Caco-2 (cell line): ENCODE measurements around the gene LTF. TPM values are rescaled to one million over a fixed set of nuclear protein-coding genes. Genes with fewer than 3 reads are reported as not detected.

Source experiments
- BruUV-seq: library from RNA; stranded (reverse); fragments of 400-500 nt; replicated peaks from 2 replicates; lab custom pipeline; 2021; lab: Mats Ljungman, UMichigan
- CTCF ChIA-PET: fragments of 300-600 bp; sonication (Branson Sonifier 250); formaldehyde crosslinking; loops from one replicate; lab custom pipeline; 2022; ENCODE audit warnings: antibody characterized with exemption; lab: Charles Lee
- POLR2A ChIA-PET: fragments of 300-600 bp; sonication (Branson Sonifier 250); formaldehyde crosslinking; loops from one replicate; lab custom pipeline; 2022; ENCODE audit warnings: antibody characterized with exemption; lab: Charles Lee
- DNase-seq, 2 experiments: peaks; one replicate each; pipeline versions ENCODE4 v3.0.0 to v3.0.0-alpha.2; 2020 to 2022
- H3K27me3 ChIP-seq: replicated peaks from 2 replicates; pipeline ENCODE4 v1.6.0; 2011; ENCODE audit warnings: low read length; ENCODE audit not compliant: control insufficient read depth, insufficient read depth
- H3K36me3 ChIP-seq: 2 replicates; pipeline ENCODE4 v1.5.1; 2011; ENCODE audit warnings: low read length; ENCODE audit not compliant: control insufficient read depth, insufficient read depth
- H3K4me1 ChIP-seq: fragments of 250-450 bp; sonication (Bioruptor Pico); 2 replicates; pipeline ENCODE4 v1.5.1; 2020; ENCODE audit warnings: mild to moderate bottlenecking
- H3K4me3 ChIP-seq: 2 replicates; pipeline ENCODE4 v1.5.1; 2011; ENCODE audit warnings: low read depth, mild to moderate bottlenecking, control low read depth, low read length
- H3K9me3 ChIP-seq: fragments of 250-450 bp; sonication (Bioruptor Pico); 2 replicates; pipeline ENCODE4 v1.5.1; 2020; ENCODE audit warnings: mild to moderate bottlenecking, moderate library complexity
- H3K27ac Mint-ChIP-seq: one replicate; pipeline ENCODE4 v1.8.0; 2022; ENCODE audit warnings: mixed read lengths; ENCODE audit not compliant: unreplicated experiment
- H3K27me3 Mint-ChIP-seq: one replicate; pipeline ENCODE4 v1.8.0; 2022; ENCODE audit warnings: mixed read lengths; ENCODE audit not compliant: insufficient read depth, unreplicated experiment
- H3K36me3 Mint-ChIP-seq: one replicate; pipeline ENCODE4 v1.8.0; 2022; ENCODE audit warnings: mild to moderate bottlenecking, mixed read lengths; ENCODE audit not compliant: insufficient read depth, unreplicated experiment
- H3K4me1 Mint-ChIP-seq: one replicate; pipeline ENCODE4 v1.8.0; 2022; ENCODE audit warnings: low read depth, mixed read lengths; ENCODE audit not compliant: unreplicated experiment
- H3K4me3 Mint-ChIP-seq: one replicate; pipeline ENCODE4 v1.8.0; 2022; ENCODE audit warnings: mild to moderate bottlenecking, moderate library complexity, mixed read lengths; ENCODE audit not compliant: unreplicated experiment
- H3K9me3 Mint-ChIP-seq: one replicate; pipeline ENCODE4 v1.8.0; 2022; ENCODE audit warnings: mixed read lengths; ENCODE audit not compliant: unreplicated experiment
- intact Hi-C: fragments of 100-400 bp; cut with micrococcal nuclease; formaldehyde crosslinking; loops from one replicate; pipeline ENCODE4 v1.10.0; 2022; ENCODE audit not compliant: unreplicated experiment
- total RNA-seq: library from RNA; stranded (reverse); gene quantifications from 2 replicates; pipeline ENCODE4 v1.2.3, GENCODE V29; 2022
- TF ChIP-seq, protein P1 (sequence below), 2 experiments: fragments of 200-600 bp in 1 of 2; IDR thresholded peaks; 1 replicate in 1 of 2; 2 replicates in 1 of 2; pipeline versions ENCODE4 v1.5.1 to v1.8.0; 2011 to 2022; ENCODE audit warnings: antibody characterized with exemption in 1 of 2, control low read depth in 1 of 2, inconsistent platforms in 1 of 2, low read depth in 1 of 2, low read length in 1 of 2, mild to moderate bottlenecking in 1 of 2, moderate library complexity in 1 of 2; ENCODE audit not compliant: insufficient read depth in 1 of 2, severe bottlenecking in 1 of 2, unreplicated experiment in 1 of 2

LTF gene
- total RNA-seq, 1 experiment from 2014 or later = not detected

- TF ChIP-seq, protein P1, sequence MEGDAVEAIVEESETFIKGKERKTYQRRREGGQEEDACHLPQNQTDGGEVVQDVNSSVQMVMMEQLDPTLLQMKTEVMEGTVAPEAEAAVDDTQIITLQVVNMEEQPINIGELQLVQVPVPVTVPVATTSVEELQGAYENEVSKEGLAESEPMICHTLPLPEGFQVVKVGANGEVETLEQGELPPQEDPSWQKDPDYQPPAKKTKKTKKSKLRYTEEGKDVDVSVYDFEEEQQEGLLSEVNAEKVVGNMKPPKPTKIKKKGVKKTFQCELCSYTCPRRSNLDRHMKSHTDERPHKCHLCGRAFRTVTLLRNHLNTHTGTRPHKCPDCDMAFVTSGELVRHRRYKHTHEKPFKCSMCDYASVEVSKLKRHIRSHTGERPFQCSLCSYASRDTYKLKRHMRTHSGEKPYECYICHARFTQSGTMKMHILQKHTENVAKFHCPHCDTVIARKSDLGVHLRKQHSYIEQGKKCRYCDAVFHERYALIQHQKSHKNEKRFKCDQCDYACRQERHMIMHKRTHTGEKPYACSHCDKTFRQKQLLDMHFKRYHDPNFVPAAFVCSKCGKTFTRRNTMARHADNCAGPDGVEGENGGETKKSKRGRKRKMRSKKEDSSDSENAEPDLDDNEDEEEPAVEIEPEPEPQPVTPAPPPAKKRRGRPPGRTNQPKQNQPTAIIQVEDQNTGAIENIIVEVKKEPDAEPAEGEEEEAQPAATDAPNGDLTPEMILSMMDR (IDR thresholded peaks at IDR 0.05; ENCODE audit: insufficient read depth in 1 of 2, low read depth in 1 of 2, low read length in 1 of 2, severe bottlenecking in 1 of 2, unreplicated experiment in 1 of 2) = no peak
- CTCF ChIA-PET = no interaction called here
- peaks cover 21% of the 10 kb centered on the region for H3K4me1 ChIP-seq
- Mint-ChIP-seq H3K27ac (no peak overlapping the region), H3K36me3 (no peaks in the 10 kb centered on the region), H3K4me3 (no peak overlapping the region), H3K9me3 (no peaks in the 10 kb centered on the region), H3K4me1 (peaks cover 7% of the 10 kb centered on the region), H3K27me3 (no peaks in the 10 kb centered on the region)
- no TSS peak for BruUV-seq
- H3K9me3 ChIP-seq = no peaks in the 10 kb centered on the region
- DNase-seq = no peak
- intact Hi-C loops = loop anchor here (10.0 kb wide), 1 partner anchor 413 kb away; no protein-coding TSS in a partner anchor
- POLR2A ChIA-PET = no interaction called here
- H3K27me3 ChIP-seq = no peaks in the 10 kb centered on the region
- H3K36me3 ChIP-seq = no peaks in the 10 kb centered on the region
- no peak overlapping the region for H3K4me3 ChIP-seq
These were observed 16.9 kb upstream of the LTF start for GRCh38 chr3:46481636-46482035.

GRCh38 chr3:46480491-46481195, 15.9 kb upstream of the LTF start:
- ChIA-PET CTCF (no interaction called here), POLR2A (no interaction called here)
- H3K36me3 ChIP-seq = no peaks in the 10 kb centered on the region
- H3K27ac Mint-ChIP-seq = no peak overlapping the region
- no peak overlapping the region for H3K4me3 Mint-ChIP-seq
- no peak overlapping the region for H3K4me3 ChIP-seq
- H3K4me1 Mint-ChIP-seq = peaks cover under 1% of the 10 kb centered on the region
- peaks cover 12% of the 10 kb centered on the region for H3K4me1 ChIP-seq
- BruUV-seq = no TSS peak
- intact Hi-C loops = loop anchor here (10.0 kb wide), 1 partner anchor 414 kb away; no protein-coding TSS in a partner anchor
- no peaks in the 10 kb centered on the region for H3K27me3 ChIP-seq
- no peaks in the 10 kb centered on the region for H3K9me3 ChIP-seq
- H3K9me3 Mint-ChIP-seq = peaks cover 2% of the 10 kb centered on the region
- no peak for DNase-seq
- TF ChIP-seq, protein P1 (IDR thresholded peaks at IDR 0.05; ENCODE audit: insufficient read depth in 1 of 2, low read depth in 1 of 2, low read length in 1 of 2, severe bottlenecking in 1 of 2, unreplicated experiment in 1 of 2) = no peak
- no peaks in the 10 kb centered on the region for H3K36me3 Mint-ChIP-seq
- no peaks in the 10 kb centered on the region for H3K27me3 Mint-ChIP-seq

- Mint-ChIP-seq H3K4me1 (no peaks in the 10 kb centered on the region), H3K36me3 (no peaks in the 10 kb centered on the region), H3K9me3 (peaks cover 12% of the 10 kb centered on the region), H3K27me3 (peaks cover 2% of the 10 kb centered on the region), H3K27ac (peak overlapping the region; percentile 67), H3K4me3 (no peak overlapping the region)
- POLR2A ChIA-PET = no interaction called here
- Histone ChIP-seq H3K4me1 (peaks cover 2% of the 10 kb centered on the region; the same call in 1 of the 2 replicates), H3K27me3 (no peaks in the 10 kb centered on the region), H3K9me3 (no peaks in the 10 kb centered on the region), H3K36me3 (no peaks in the 10 kb centered on the region), H3K4me3 (no peak overlapping the region)
- intact Hi-C loops = loop anchor here (10.0 kb wide), 1 partner anchor 415 kb away; no protein-coding TSS in a partner anchor
- TF ChIP-seq, protein P1 (IDR thresholded peaks at IDR 0.05; ENCODE audit: insufficient read depth in 1 of 2, low read depth in 1 of 2, low read length in 1 of 2, severe bottlenecking in 1 of 2, unreplicated experiment in 1 of 2) = no peak
- DNase-seq = no peak
- no TSS peak for BruUV-seq
- CTCF ChIA-PET = no interaction called here
These were observed 15.0 kb upstream of the LTF start for GRCh38 chr3:46479696-46480095.
